ACC112 (cell line): ENCODE results near the gene IL22RA2.

Experiments
- H2AFZ ChIP-seq: fragments of 200-600 bp; sonication (generic); one replicate; pipeline ENCODE4 v1.6.0; 2017; ENCODE audit warnings: antibody characterized with exemption, low read length; ENCODE audit not compliant: unreplicated experiment
- H3K27ac ChIP-seq: fragments of 200-600 bp; sonication (generic); 2 replicates; pipeline ENCODE4 v1.5.1; 2014; ENCODE audit warnings: low read depth, mild to moderate bottlenecking, antibody characterized with exemption, low read length, moderate library complexity
- H3K27me3 ChIP-seq: fragments of 200-600 bp; sonication (generic); 2 replicates; pipeline ENCODE4 v1.6.1; 2014; ENCODE audit warnings: mild to moderate bottlenecking, antibody characterized with exemption, low read length, moderate library complexity, mixed read lengths; ENCODE audit not compliant: insufficient read depth
- H3K36me3 ChIP-seq: fragments of 200-600 bp; sonication (generic); 2 replicates; pipeline ENCODE4 v1.6.1; 2016; ENCODE audit warnings: mild to moderate bottlenecking, antibody characterized with exemption, low read length, moderate library complexity, mixed read lengths; ENCODE audit not compliant: insufficient read depth
- H3K4me1 ChIP-seq: fragments of 200-600 bp; sonication (generic); one replicate; pipeline ENCODE4 v1.6.1; 2016; ENCODE audit warnings: low read length, mixed read lengths; ENCODE audit not compliant: insufficient read depth, unreplicated experiment, control insufficient read depth
- H3K4me3 ChIP-seq: fragments of 200-600 bp; sonication (generic); 2 replicates; pipeline ENCODE4 v1.5.1; 2014; ENCODE audit warnings: mild to moderate bottlenecking, low read depth, low read length
- H3K79me2 ChIP-seq: fragments of 200-600 bp; sonication (generic); one replicate; pipeline ENCODE4 v1.6.0; 2016; ENCODE audit warnings: low read length; ENCODE audit not compliant: control insufficient read depth, unreplicated experiment, insufficient read depth

Gene IL22RA2

GRCh38 chr6:137166247-137167098 lies 7.0 kb downstream of the IL22RA2 start:
- H3K27me3 ChIP-seq, result no peaks in the 10 kb centered on the region
- no peaks in the 10 kb centered on the region for H3K79me2 ChIP-seq
- no peak overlapping the region for H3K27ac ChIP-seq
- no peaks in the 10 kb centered on the region for H3K36me3 ChIP-seq
- H2AFZ ChIP-seq, result no peak overlapping the region
- peaks cover 4% of the 10 kb centered on the region for H3K4me1 ChIP-seq
- H3K4me3 ChIP-seq, result no peak overlapping the region

GRCh38 chr6:137165375-137166246 lies 7.8 kb downstream of the IL22RA2 start:
- no peaks in the 10 kb centered on the region for H3K36me3 ChIP-seq
- H3K4me1 ChIP-seq, result peaks cover 13% of the 10 kb centered on the region
- no peak overlapping the region for H3K27ac ChIP-seq

GRCh38 chr6:137163732-137164318 lies 9.6 kb downstream of the IL22RA2 start:
- H3K36me3 ChIP-seq, result no peaks in the 10 kb centered on the region
- no peak overlapping the region for H2AFZ ChIP-seq
- H3K4me3 ChIP-seq, result no peak overlapping the region
- no peaks in the 10 kb centered on the region for H3K27me3 ChIP-seq
- no peak overlapping the region for H3K27ac ChIP-seq
- H3K79me2 ChIP-seq, result no peaks in the 10 kb centered on the region
- peaks cover 25% of the 10 kb centered on the region for H3K4me1 ChIP-seq

More at GRCh38 chr6:137165375-137166246, 7.8 kb downstream of the IL22RA2 start:
- no peak overlapping the region for H2AFZ ChIP-seq
- H3K79me2 ChIP-seq, result no peaks in the 10 kb centered on the region
- H3K4me3 ChIP-seq, result no peak overlapping the region
- H3K27me3 ChIP-seq, result no peaks in the 10 kb centered on the region

GRCh38 chr6:137162692-137163306 lies 10.6 kb downstream of the IL22RA2 start:
- Histone ChIP-seq H2AFZ (no peak overlapping the region), H3K79me2 (no peaks in the 10 kb centered on the region), H3K27me3 (no peaks in the 10 kb centered on the region), H3K4me3 (no peak overlapping the region), H3K36me3 (no peaks in the 10 kb centered on the region), H3K27ac (no peak overlapping the region), H3K4me1 (peaks cover 25% of the 10 kb centered on the region)

- H3K4me1 ChIP-seq, result peaks cover 25% of the 10 kb centered on the region
Observed at GRCh38 chr6:137161949-137162348, 11.5 kb downstream of the IL22RA2 start.

GRCh38 chr6:137160763-137161162 lies 12.7 kb downstream of the IL22RA2 start:
- H3K27ac ChIP-seq, result no peak overlapping the region
- H3K4me3 ChIP-seq, result no peak overlapping the region
- H2AFZ ChIP-seq, result no peak overlapping the region
- H3K79me2 ChIP-seq, result no peaks in the 10 kb centered on the region
- H3K36me3 ChIP-seq, result no peaks in the 10 kb centered on the region
- peaks cover 25% of the 10 kb centered on the region for H3K4me1 ChIP-seq
- no peaks in the 10 kb centered on the region for H3K27me3 ChIP-seq

More at GRCh38 chr6:137161949-137162348, 11.5 kb downstream of the IL22RA2 start:
- Histone ChIP-seq H3K27me3 (no peaks in the 10 kb centered on the region), H3K4me3 (no peak overlapping the region), H3K36me3 (no peaks in the 10 kb centered on the region), H2AFZ (no peak overlapping the region), H3K27ac (no peak overlapping the region), H3K79me2 (no peaks in the 10 kb centered on the region)

GRCh38 chr6:137159912-137160311 lies 13.5 kb downstream of the IL22RA2 start:
- Histone ChIP-seq H3K27me3 (no peaks in the 10 kb centered on the region), H3K4me3 (no peak overlapping the region), H2AFZ (no peak overlapping the region), H3K4me1 (peaks cover 25% of the 10 kb centered on the region), H3K27ac (peak overlapping the region; percentile 11; the same call in 1 of the 2 replicates), H3K79me2 (no peaks in the 10 kb centered on the region), H3K36me3 (no peaks in the 10 kb centered on the region)

GRCh38 chr6:137157601-137158000 lies 15.8 kb downstream of the IL22RA2 start:
- Histone ChIP-seq H3K36me3 (no peaks in the 10 kb centered on the region), H3K27ac (no peak overlapping the region), H3K4me3 (no peak overlapping the region), H3K4me1 (peaks cover 25% of the 10 kb centered on the region), H2AFZ (no peak overlapping the region), H3K79me2 (no peaks in the 10 kb centered on the region), H3K27me3 (no peaks in the 10 kb centered on the region)

GRCh38 chr6:137156650-137157049 lies 16.8 kb downstream of the IL22RA2 start:
- Histone ChIP-seq H3K27ac (no peak overlapping the region), H3K4me1 (peaks cover 22% of the 10 kb centered on the region), H3K4me3 (no peak overlapping the region), H3K36me3 (no peaks in the 10 kb centered on the region), H3K79me2 (no peaks in the 10 kb centered on the region), H3K27me3 (no peaks in the 10 kb centered on the region), H2AFZ (no peak overlapping the region)

- H3K27me3 ChIP-seq, result no peaks in the 10 kb centered on the region
- no peaks in the 10 kb centered on the region for H3K36me3 ChIP-seq
- no peak overlapping the region for H3K27ac ChIP-seq
- peaks cover 14% of the 10 kb centered on the region for H3K4me1 ChIP-seq
- H2AFZ ChIP-seq, result no peak overlapping the region
- H3K79me2 ChIP-seq, result no peaks in the 10 kb centered on the region
- H3K4me3 ChIP-seq, result no peak overlapping the region
Observed at GRCh38 chr6:137155830-137156229, 17.6 kb downstream of the IL22RA2 start.
